ENCODE results near the gene MLKL. TPM values are rescaled to one million over a fixed set of nuclear protein-coding genes. Genes with fewer than 3 reads are reported as not detected.

MLKL gene
- total RNA-seq, 4 donors from 2014 or later, result 6.0 to 12.0 (median 9.9) TPM

- Histone ChIP-seq H3K27ac (no peak overlapping the region), H3K36me3 (no peaks in the 10 kb centered on the region), H3K4me1 (no peaks in the 10 kb centered on the region), H3K9me3 (no peaks in the 10 kb centered on the region), H3K4me3 (replicated peaks in 1 of 3) (no peak overlapping the region), H3K27me3 (no peaks in the 10 kb centered on the region)
- intact Hi-C loops (cut with DNase I), result no loop called here
- TF ChIP-seq POLR2A (IDR thresholded peaks at IDR 0.05) (no peak), CTCF (IDR thresholded peaks at IDR 0.05) (no peak)
- DNase-seq, result no peak
- WGBS, 2 donors, result 81 to 82% methylated on average over 10 of the region's 10 CpGs
Observed at GRCh38 chr16:74691093-74691855, 9.4 kb downstream of the MLKL start.

GRCh38 chr16:74682556-74682955 is 18.1 kb downstream of the MLKL start:
- Histone ChIP-seq H3K36me3 (no peaks in the 10 kb centered on the region), H3K27me3 (no peaks in the 10 kb centered on the region), H3K4me3 (replicated peaks in 1 of 3) (no peak overlapping the region), H3K4me1 (no peaks in the 10 kb centered on the region), H3K27ac (no peak overlapping the region), H3K9me3 (no peaks in the 10 kb centered on the region)
- 78 to 83% methylated on average over 11 of the region's 11 CpGs for WGBS, 2 donors
- intact Hi-C loops (cut with DNase I), result no loop called here
- no peak for DNase-seq
- TF ChIP-seq POLR2A (IDR thresholded peaks at IDR 0.05) (no peak), CTCF (IDR thresholded peaks at IDR 0.05) (no peak)

- no peaks in the 10 kb centered on the region for H3K9me3 ChIP-seq
- no peak for DNase-seq
- no peak for TF ChIP-seq POLR2A (IDR thresholded peaks at IDR 0.05)
- TF ChIP-seq CTCF (IDR thresholded peaks at IDR 0.05), result no peak
- H3K27me3 ChIP-seq, result no peaks in the 10 kb centered on the region
- H3K4me3 ChIP-seq (replicated peaks in 1 of 3), result no peak overlapping the region
- intact Hi-C loops (cut with DNase I), result no loop called here
- no peak overlapping the region for H3K27ac ChIP-seq
- no peaks in the 10 kb centered on the region for H3K4me1 ChIP-seq
- no peaks in the 10 kb centered on the region for H3K36me3 ChIP-seq
- 85 to 91% methylated on average over 6 of the region's 6 CpGs for WGBS, 2 donors
Observed at GRCh38 chr16:74680681-74681080, 20.0 kb downstream of the MLKL start.

- Histone ChIP-seq H3K4me1 (no peaks in the 10 kb centered on the region), H3K4me3 (replicated peaks in 1 of 3) (no peak overlapping the region), H3K27ac (no peak overlapping the region), H3K27me3 (no peaks in the 10 kb centered on the region), H3K9me3 (no peaks in the 10 kb centered on the region), H3K36me3 (no peaks in the 10 kb centered on the region)
- TF ChIP-seq POLR2A (IDR thresholded peaks at IDR 0.05), result no peak
- DNase-seq, result no peak
- 41 to 52% methylated on average over 2 of the region's 2 CpGs for WGBS, 2 donors
- intact Hi-C loops (cut with DNase I), result no loop called here
Observed at GRCh38 chr16:74679983-74680382, 20.7 kb downstream of the MLKL start.

- 100% methylated on average over 3 to 4 of the region's 4 CpGs for WGBS, 2 donors
- Histone ChIP-seq H3K4me3 (replicated peaks in 1 of 3) (no peak overlapping the region), H3K27me3 (no peaks in the 10 kb centered on the region), H3K27ac (no peak overlapping the region), H3K9me3 (no peaks in the 10 kb centered on the region), H3K36me3 (no peaks in the 10 kb centered on the region), H3K4me1 (no peaks in the 10 kb centered on the region)
- intact Hi-C loops (cut with DNase I), result no loop called here
- TF ChIP-seq POLR2A (IDR thresholded peaks at IDR 0.05) (no peak), CTCF (IDR thresholded peaks at IDR 0.05) (no peak)
- DNase-seq, result no peak
Observed at GRCh38 chr16:74677868-74678267, 22.8 kb downstream of the MLKL start.
